GM21423 (cell line): ENCODE results near the gene HDAC4.

Experiments
- ATAC-seq: cut with Tn5 transposase; IDR thresholded peaks from one replicate; pipeline ENCODE4 v1.9.1; 2021; ENCODE audit warnings: mild to moderate bottlenecking, moderate library complexity; ENCODE audit not compliant: unreplicated experiment

The HDAC4 gene

DNA sequence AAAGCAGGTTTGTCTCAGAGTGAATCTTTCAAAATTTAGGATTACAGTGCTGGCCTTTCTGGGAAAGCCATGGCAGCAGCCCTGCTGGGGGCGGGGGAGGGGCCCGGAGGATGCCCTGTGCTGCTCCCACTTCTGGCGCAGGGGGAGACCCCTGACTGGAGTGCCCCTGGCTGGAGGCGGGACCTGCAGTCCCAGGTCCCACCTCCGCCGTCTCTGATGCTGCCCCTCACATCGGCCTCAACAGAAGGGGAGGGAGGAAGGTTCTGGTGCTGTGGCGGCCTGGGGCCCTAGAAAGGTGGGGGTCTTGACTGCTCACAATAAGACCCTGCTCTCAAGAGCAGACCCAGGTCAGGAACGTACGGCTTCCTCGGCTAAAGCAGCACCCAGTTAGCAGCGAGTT lies 336.6 kb downstream of the HDAC4 start:
- ATAC-seq = no peak

GRCh38 chr2:239062743-239063142 lies 338.1 kb downstream of the HDAC4 start:
- no peak for ATAC-seq

DNA sequence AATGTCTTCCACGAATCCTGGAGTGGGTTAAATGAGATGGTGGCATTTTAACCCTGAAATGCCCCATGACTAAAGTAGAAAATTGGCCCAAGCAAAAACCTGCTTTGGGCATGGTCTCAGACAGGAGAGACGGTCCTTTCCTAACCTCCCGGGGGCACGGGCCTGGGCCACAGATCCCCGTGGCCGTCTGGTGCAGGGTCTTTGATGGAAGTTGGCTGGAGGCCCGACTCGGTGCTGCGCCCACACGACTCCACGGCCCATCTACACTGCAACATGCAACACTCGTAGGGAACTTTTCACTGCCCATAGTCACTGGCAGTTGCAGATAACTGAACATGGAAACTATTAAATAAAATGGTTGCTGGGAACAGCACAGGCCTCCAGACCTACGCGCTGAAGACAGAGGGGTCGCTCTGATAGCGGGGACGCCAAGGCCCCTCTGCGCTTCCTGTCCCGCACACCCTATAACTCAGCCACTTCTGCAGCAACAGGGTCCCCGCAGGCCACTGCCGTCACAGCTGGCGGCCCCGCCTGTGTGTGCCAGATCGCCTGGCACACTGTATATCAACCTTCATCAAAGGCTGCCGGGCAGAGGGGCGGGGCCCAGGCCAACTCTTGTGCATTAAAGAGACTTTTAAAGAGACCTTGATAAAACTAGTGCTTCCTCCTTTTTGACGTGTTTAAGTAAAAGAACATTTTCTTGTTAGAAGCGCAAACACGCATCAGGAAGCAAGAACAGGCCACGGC lies 338.8 kb downstream of the HDAC4 start:
- no peak for ATAC-seq

DNA sequence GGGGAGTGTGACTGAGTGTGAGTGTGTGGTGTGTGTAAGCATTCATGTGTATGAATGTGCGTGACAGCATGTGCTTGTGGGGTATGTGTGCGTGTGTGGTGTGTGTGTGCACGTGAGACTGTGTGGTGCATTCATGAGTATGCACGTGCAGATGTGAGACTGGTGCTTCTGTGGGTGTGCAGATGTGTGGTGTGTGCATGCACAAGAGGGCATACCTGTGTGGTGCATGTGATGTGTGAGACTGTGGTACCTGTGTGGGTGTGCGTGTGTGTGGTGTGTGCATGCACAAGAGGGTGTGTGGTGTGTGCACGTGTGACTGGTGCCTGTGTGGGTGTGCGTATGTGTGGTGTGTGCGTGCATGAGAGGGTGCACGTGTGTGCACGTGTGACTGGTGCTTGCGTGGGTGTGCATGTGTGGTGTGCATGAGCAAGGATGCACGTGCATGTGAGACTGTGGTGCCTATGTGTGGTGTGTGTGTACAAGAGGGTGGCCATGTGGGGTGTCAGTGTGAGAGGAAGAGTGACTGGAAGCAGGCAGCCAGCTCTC lies 339.6 kb downstream of the HDAC4 start:
- no peak for ATAC-seq

- no peak for ATAC-seq
Measured at GRCh38 chr2:239060676-239061075, 340.1 kb downstream of the HDAC4 start.

GRCh38 chr2:239059854-239060253 lies 341.0 kb downstream of the HDAC4 start:
- no peak for ATAC-seq

GRCh38 chr2:239058766-239059165 lies 342.1 kb downstream of the HDAC4 start:
- no peak for ATAC-seq

DNA sequence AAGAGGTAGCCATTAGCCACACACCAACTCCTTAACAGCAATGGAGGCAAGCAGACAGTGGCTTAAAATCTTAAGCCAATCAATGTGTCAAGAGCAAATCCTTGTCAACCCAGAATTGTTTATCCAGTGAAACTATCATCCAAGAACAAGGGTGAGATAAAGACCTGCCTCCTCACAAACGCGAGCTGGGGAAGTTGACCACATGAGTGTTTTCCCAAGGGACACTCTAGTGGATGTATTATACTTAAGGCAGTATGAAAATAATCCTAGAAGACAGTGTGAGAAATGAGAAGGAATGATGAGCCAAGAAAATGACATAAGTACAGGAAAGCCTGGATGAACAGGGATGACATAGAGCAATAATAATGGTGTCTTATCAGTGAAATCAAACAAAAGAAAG lies 343.3 kb downstream of the HDAC4 start:
- ATAC-seq = no peak

DNA sequence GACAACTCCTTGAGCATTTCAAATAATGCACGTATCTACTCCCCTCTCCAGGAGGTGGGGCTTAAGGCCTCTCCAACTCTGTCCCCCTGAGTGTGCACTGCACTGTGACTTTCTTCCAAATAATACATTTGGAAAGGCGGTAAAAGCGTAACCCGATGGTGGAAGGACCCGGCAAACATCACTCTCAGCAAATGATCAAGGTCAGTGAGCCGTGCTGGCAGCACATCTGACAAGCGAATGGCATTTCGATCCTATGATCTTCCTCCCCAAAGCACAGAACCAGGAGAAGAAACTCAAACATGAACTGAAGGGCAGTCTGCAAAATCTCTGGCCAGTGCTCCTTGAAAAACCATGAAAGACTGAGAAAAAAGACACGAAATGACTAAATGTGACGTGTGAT lies 344.2 kb downstream of the HDAC4 start:
- no peak for ATAC-seq

- no peak for ATAC-seq
Measured at GRCh38 chr2:239055756-239056493, 344.9 kb downstream of the HDAC4 start.

DNA sequence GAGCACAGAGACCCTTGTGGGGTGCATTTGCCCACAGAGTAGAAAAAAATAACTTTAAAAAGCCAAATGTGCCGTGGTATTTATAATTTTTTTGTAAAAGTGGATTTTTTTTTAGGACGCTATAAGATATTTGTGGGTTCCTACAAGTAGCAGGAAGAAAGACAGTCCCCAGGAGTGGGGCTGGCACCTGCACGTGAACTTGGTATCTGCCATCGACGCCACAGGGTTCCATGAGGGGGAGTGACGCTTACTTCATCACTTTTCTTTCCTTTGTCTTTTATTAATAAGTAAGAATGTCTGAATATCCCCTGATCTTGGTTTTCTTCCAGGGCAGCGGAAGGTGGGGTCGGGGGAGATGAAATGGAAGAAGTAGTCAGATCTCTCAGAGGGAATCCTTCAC lies 345.9 kb downstream of the HDAC4 start:
- no peak for ATAC-seq

DNA sequence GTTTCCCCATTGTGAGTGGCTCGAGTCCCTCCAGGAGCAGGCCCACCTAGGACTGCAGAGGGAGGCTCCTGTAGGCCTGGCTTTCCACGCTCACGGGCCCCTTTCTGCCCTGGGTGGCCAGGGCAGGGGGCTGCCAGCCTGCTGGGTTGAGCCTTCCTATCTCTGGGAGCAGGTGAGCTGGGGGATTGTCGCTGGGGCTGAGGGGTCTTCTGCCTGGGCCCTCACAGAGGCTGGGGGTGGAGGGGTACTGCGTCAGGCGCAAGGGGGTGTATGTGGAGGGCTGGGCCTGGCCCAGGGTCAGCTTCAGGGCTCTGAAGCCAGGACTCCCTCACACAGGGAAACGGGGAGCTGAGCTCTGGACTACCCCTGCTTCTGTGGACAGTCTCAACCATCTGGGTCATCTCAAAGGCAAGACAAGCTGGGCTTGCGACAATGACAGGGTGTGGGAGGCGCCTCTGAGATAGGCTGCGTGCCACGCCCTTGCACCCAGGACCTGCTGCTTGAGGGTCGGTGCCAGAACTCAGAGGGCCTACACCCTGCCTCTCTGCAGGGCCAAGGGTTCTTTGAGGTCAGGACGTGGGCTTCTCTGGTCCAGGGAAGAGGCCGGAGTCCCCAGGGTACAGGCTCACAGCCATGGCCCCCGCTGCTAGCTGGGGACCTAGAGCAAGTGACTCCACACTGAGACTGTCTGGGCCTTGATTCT lies 346.9 kb downstream of the HDAC4 start:
- ATAC-seq = no peak

GRCh38 chr2:239052798-239053665 lies 347.8 kb downstream of the HDAC4 start:
- no peak for ATAC-seq

- ATAC-seq = no peak
Measured at GRCh38 chr2:239051891-239052445, 348.9 kb downstream of the HDAC4 start.

DNA sequence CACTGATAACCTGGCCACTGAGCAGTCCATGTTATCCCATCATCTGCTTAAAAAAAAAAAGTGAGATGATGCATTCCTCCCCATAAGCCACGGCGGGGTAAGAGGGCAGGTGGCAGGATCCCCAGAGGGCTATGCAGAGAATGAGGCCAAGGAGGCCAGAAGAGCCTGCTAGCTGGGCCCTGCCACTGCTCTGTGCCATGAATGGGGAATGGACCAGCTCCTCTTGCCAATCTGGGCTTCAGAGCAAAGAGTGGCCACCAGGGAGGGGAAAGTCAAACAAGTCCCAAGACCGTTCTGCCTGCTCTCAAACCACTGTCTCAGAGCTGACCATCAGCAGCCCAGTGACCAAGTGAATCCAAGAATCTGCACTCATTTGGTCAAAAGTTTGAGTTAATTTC lies 350.6 kb downstream of the HDAC4 start:
- ATAC-seq = no peak

DNA sequence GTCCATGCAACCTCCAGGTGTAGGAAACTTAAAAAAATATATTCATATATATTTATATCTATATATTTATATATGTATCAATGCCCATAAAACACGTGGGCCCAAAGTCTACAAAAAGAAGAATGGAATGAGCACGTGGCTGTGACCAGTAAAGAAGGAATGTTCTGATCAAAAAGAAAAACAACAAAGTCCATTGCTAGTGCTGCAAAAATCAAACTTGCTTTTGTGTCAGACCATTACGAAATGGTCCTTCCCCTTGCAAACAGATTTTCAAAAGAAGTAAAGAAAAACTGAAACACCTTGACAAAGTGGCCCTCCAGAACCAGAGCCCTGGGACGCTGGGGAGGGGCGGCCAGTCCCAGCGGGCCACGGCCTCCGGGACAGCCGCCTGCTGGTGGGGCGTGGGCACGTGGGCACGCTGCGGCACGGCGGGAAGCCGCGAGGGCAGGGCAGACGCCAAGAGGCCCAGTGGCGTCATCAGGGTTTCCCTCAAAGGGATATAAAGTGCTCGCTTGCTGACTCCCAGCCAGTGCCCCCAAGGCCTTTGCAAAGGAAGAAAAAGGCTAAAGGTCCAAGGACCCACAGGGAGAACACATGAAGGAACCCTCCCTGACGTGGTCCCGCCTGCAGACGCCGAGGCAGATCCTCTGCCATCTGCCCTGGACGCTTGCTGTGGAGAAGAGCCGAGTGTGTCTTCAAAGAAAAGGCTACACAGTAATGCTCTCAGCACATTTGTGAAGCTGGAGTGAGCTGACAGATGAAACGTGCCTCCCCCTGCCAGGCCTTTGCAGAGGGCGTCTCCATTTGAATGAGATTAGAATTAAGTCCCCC lies 351.2 kb downstream of the HDAC4 start:
- ATAC-seq = no peak

GRCh38 chr2:239048736-239049135 lies 352.1 kb downstream of the HDAC4 start:
- ATAC-seq = no peak

GRCh38 chr2:239047861-239048260 lies 353.0 kb downstream of the HDAC4 start:
- ATAC-seq = no peak

DNA sequence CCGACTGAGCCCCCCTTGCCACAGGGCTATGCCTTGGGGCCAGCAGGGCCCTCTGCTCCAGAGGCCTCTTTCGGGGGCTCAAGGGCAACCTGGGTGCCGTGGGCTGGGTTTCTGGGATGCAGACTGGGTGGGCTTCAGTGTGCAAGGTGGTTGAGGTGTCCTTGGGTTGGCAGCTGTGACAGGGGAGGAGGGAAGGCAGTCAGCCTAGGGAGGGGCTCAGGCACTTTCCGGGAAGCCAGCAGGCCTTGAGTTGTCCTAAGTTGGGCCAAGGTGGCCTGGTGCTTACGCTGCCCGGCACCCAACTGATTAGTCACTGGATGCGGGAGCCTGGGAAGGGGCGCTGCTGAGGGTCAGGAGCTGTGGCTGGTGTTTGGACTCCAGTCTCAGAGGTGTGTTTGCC lies 353.4 kb downstream of the HDAC4 start:
- ATAC-seq = no peak
